HepG2 (cell line): ENCODE measurements around the gene RPL18. TPM values are rescaled to one million over a fixed set of nuclear protein-coding genes. Genes with fewer than 3 reads are reported as not detected.

Experiments used
- BCL6 ChIP-seq: IDR thresholded peaks from 2 replicates; pipeline ENCODE4 v1.6.1; 2016; ENCODE audit warnings: missing genetic modification reagents, missing compliant biosample characterization
- EP300 ChIP-seq, 3 experiments: sonication (generic) in 1 of 3; formaldehyde crosslinking in 1 of 3; IDR thresholded peaks; 2 replicates each; pipeline versions ENCODE4 v1.5.1 to v1.6.1; 2011 to 2020; ENCODE audit warnings: low read depth in 2 of 3, low read length in 2 of 3, borderline replicate concordance in 1 of 3, improper control_type of control experiment in 1 of 3, mild to moderate bottlenecking in 1 of 3, missing genetic modification reagents in 1 of 3, moderate library complexity in 1 of 3
- FIP1L1 ChIP-seq: fragments of 200-400 bp; formaldehyde crosslinking; IDR thresholded peaks from 2 replicates; pipeline ENCODE4 v1.6.1; 2018; ENCODE audit warnings: low read depth, mild to moderate bottlenecking, low read length, moderate library complexity, borderline replicate concordance; ENCODE audit not compliant: insufficient read depth
- IRF2 ChIP-seq: IDR thresholded peaks from 2 replicates; pipeline ENCODE4 v1.6.1; 2018; ENCODE audit warnings: missing genetic modification reagents, missing compliant biosample characterization
- MAFK ChIP-seq, 2 experiments: IDR thresholded peaks in 1 of 2; conservative IDR thresholded peaks in 1 of 2; 2 replicates each; pipeline ENCODE4 v1.6.1; 2011; ENCODE audit warnings: improper control_type of control experiment in 2 of 2, low read length in 2 of 2
- NRL ChIP-seq: sonication (generic); formaldehyde crosslinking; IDR thresholded peaks from 2 replicates; pipeline ENCODE4 v1.5.0; 2020; ENCODE audit warnings: missing genetic modification reagents, mild to moderate bottlenecking, moderate library complexity, borderline replicate concordance
- PLRG1 ChIP-seq: fragments of 450-650 bp; conservative IDR thresholded peaks from 2 replicates; pipeline ENCODE4 v1.6.1; 2016
- PRMT3 ChIP-seq: sonication (generic); formaldehyde crosslinking; IDR thresholded peaks from 2 replicates; pipeline ENCODE4 v1.8.1; 2022; ENCODE audit warnings: low read depth, mild to moderate bottlenecking, moderate library complexity, missing genetic modification reagents, borderline replicate concordance
- SRSF4 ChIP-seq: fragments of 200-400 bp; formaldehyde crosslinking; IDR thresholded peaks from one replicate; pipeline ENCODE4 v1.6.1; 2018; ENCODE audit warnings: mild to moderate bottlenecking, low read depth, low read length, moderate library complexity; ENCODE audit not compliant: poor library complexity, severe bottlenecking
- TRIM24 ChIP-seq: sonication (generic); formaldehyde crosslinking; IDR thresholded peaks from 2 replicates; pipeline ENCODE4 v1.8.0; 2022; ENCODE audit warnings: mild to moderate bottlenecking, missing genetic modification reagents
- WIZ ChIP-seq: sonication (generic); formaldehyde crosslinking; IDR thresholded peaks from 2 replicates; pipeline ENCODE4 v1.5.1; 2020; ENCODE audit warnings: mild to moderate bottlenecking, missing genetic modification reagents
- ZBTB21 ChIP-seq: sonication (generic); formaldehyde crosslinking; IDR thresholded peaks from 2 replicates; pipeline ENCODE4 v1.4.0; 2020; ENCODE audit warnings: missing genetic modification reagents
- ZKSCAN1 ChIP-seq: fragments of 150-350 bp; IDR thresholded peaks from 2 replicates; pipeline ENCODE4 v1.6.1; 2014; ENCODE audit warnings: low read length
- ZNF180 ChIP-seq: sonication (generic); formaldehyde crosslinking; IDR thresholded peaks from 2 replicates; pipeline ENCODE4 v1.4.0; 2020; ENCODE audit warnings: low read depth, missing genetic modification reagents, borderline replicate concordance
- ZNF33B ChIP-seq: sonication (generic); formaldehyde crosslinking; IDR thresholded peaks from 2 replicates; pipeline ENCODE4 v1.5.1; 2020; ENCODE audit warnings: mild to moderate bottlenecking, missing genetic modification reagents
- ZNF713 ChIP-seq: sonication (generic); formaldehyde crosslinking; IDR thresholded peaks from 2 replicates; pipeline ENCODE4 v1.4.0; 2020; ENCODE audit warnings: mild to moderate bottlenecking, missing genetic modification reagents
- polyA plus RNA-seq, 8 experiments: library from polyadenylated mRNA; depleted of rRNA in 3 of 8; stranded (reverse) in 7 of 8; unstranded in 1 of 8; fragments of >200 nt; fragmentation: Illumina TruSeq in 4 of 8; extraction: Trizol in 4 of 8; gene quantifications; 2 replicates each; pipeline versions ENCODE4 v1.2.1 to v1.2.3, GENCODE V29; 2011 to 2016; ENCODE audit warnings: low read depth in 4 of 8, missing spikeins in 1 of 8, mixed read lengths in 1 of 8; ENCODE audit not compliant: insufficient read depth in 1 of 8
- total RNA-seq, 5 experiments: library from RNA; depleted of rRNA; stranded (reverse); fragments of >200 nt; fragmentation: Illumina TruSeq; extraction: Trizol; gene quantifications; 2 replicates each; pipeline ENCODE4 v1.2.3, GENCODE V29; 2016; ENCODE audit warnings: low read depth in 1 of 5
- TF ChIP-seq, protein P1 (sequence below): sonication (generic); formaldehyde crosslinking; IDR thresholded peaks from 2 replicates; pipeline ENCODE4 v1.5.1; 2020; ENCODE audit warnings: missing genetic modification reagents, mild to moderate bottlenecking, borderline replicate concordance
- TF ChIP-seq, protein P2 (sequence below): sonication (generic); formaldehyde crosslinking; IDR thresholded peaks from 2 replicates; pipeline ENCODE4 v1.4.0; 2020; ENCODE audit warnings: missing genetic modification reagents
- TF ChIP-seq, protein P3 (sequence below): sonication (generic); formaldehyde crosslinking; IDR thresholded peaks from 2 replicates; pipeline ENCODE4 v1.4.0; 2020; ENCODE audit warnings: missing genetic modification reagents, borderline replicate concordance
- TF ChIP-seq, protein P4 (sequence below), 2 experiments: IDR thresholded peaks; 2 replicates each; pipeline ENCODE4 v1.6.1; 2011 to 2012; ENCODE audit warnings: low read length in 2 of 2, borderline replicate concordance in 1 of 2, low read depth in 1 of 2, mild to moderate bottlenecking in 1 of 2, moderate library complexity in 1 of 2

RPL18 gene
- total and polyA plus RNA-seq, 2 of the 13 experiments (the other 11 are each of a cell fraction or from before 2014, with no cell fraction given): 1,485 to 1,639 TPM

DNA sequence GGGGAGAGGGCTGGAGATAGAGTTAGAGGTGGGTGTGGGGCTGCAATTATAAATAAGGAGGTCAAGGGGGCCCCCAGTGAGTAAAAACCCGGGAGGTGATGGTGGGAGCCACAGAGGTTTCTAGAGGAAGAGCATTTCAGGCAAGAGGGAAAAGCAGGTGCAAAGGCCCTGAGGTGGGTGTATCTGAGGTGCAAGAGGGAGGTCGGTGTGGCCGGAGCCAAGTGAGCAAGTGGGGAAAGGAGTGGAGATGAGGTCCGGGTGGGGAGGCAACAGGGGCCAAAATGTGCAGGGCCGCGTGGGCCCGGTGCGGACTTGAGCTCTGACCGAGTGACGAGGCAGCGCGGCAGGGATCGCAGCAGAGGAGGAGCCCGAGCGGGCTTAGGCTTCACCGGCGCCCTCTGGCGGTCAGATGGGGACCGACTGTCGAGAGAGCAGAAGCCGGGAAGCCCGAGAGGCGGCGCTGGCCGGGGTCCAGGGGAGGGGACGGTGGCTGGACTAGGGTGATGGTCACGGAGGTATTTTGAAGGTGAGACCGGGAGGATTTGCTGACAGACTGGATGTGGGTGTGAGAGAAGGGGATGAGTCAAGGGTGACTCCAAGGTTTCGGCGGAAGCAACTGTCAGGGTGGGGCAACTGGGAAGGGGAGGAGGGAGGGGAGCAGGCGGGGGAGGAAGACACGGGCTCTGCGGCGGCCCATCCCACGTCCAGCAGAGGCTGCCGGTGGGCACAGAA, 30.1 kb downstream of the RPL18 start (continued):
- no peak for TF ChIP-seq FIP1L1
- no peak for TF ChIP-seq PRMT3 (CRISPR knock-in tag)
- TF ChIP-seq, protein P1, sequence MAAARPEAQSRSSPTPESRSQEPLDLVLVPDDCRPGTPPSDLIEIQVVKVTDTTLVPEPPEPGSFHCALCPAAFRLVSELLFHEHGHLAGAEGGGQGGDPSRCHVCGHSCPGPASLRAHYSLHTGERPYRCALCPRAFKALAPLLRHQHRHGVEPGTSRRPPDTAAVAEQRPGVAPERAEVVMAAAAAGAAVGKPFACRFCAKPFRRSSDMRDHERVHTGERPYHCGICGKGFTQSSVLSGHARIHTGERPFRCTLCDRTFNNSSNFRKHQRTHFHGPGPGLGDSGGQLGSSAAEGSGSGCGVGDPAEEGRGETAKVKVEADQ (CRISPR knock-in tag): no peak
- TF ChIP-seq, protein P2, sequence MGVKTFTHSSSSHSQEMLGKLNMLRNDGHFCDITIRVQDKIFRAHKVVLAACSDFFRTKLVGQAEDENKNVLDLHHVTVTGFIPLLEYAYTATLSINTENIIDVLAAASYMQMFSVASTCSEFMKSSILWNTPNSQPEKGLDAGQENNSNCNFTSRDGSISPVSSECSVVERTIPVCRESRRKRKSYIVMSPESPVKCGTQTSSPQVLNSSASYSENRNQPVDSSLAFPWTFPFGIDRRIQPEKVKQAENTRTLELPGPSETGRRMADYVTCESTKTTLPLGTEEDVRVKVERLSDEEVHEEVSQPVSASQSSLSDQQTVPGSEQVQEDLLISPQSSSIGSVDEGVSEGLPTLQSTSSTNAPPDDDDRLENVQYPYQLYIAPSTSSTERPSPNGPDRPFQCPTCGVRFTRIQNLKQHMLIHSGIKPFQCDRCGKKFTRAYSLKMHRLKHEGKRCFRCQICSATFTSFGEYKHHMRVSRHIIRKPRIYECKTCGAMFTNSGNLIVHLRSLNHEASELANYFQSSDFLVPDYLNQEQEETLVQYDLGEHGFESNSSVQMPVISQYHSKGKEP (CRISPR knock-in tag): no peak
- no peak for TF ChIP-seq ZKSCAN1
- no peak for TF ChIP-seq MAFK (conservative IDR thresholded peaks at IDR 0.05 in 1 of 2, IDR thresholded peaks at IDR 0.05 in 1 of 2; ENCODE audit: low read length in 2 of 2)
- no peak for TF ChIP-seq EP300 (IDR thresholded peaks at IDR 0.05; ENCODE audit: low read depth in 2 of 2, low read length in 2 of 2)
- TF ChIP-seq EP300 (CRISPR knock-in tag; IDR thresholded peaks at IDR 0.05; ENCODE audit: borderline replicate concordance): no peak
- TF ChIP-seq, protein P3, sequence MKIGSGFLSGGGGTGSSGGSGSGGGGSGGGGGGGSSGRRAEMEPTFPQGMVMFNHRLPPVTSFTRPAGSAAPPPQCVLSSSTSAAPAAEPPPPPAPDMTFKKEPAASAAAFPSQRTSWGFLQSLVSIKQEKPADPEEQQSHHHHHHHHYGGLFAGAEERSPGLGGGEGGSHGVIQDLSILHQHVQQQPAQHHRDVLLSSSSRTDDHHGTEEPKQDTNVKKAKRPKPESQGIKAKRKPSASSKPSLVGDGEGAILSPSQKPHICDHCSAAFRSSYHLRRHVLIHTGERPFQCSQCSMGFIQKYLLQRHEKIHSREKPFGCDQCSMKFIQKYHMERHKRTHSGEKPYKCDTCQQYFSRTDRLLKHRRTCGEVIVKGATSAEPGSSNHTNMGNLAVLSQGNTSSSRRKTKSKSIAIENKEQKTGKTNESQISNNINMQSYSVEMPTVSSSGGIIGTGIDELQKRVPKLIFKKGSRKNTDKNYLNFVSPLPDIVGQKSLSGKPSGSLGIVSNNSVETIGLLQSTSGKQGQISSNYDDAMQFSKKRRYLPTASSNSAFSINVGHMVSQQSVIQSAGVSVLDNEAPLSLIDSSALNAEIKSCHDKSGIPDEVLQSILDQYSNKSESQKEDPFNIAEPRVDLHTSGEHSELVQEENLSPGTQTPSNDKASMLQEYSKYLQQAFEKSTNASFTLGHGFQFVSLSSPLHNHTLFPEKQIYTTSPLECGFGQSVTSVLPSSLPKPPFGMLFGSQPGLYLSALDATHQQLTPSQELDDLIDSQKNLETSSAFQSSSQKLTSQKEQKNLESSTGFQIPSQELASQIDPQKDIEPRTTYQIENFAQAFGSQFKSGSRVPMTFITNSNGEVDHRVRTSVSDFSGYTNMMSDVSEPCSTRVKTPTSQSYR (CRISPR knock-in tag): no peak
- TF ChIP-seq IRF2 (CRISPR knock-in tag): peak; percentile 39; the same call in 1 of the 2 replicates
- TF ChIP-seq TRIM24 (CRISPR knock-in tag): no peak
- no peak for TF ChIP-seq SRSF4
- no peak for TF ChIP-seq WIZ (CRISPR knock-in tag)
- no peak for TF ChIP-seq PLRG1
- TF ChIP-seq, protein P4, sequence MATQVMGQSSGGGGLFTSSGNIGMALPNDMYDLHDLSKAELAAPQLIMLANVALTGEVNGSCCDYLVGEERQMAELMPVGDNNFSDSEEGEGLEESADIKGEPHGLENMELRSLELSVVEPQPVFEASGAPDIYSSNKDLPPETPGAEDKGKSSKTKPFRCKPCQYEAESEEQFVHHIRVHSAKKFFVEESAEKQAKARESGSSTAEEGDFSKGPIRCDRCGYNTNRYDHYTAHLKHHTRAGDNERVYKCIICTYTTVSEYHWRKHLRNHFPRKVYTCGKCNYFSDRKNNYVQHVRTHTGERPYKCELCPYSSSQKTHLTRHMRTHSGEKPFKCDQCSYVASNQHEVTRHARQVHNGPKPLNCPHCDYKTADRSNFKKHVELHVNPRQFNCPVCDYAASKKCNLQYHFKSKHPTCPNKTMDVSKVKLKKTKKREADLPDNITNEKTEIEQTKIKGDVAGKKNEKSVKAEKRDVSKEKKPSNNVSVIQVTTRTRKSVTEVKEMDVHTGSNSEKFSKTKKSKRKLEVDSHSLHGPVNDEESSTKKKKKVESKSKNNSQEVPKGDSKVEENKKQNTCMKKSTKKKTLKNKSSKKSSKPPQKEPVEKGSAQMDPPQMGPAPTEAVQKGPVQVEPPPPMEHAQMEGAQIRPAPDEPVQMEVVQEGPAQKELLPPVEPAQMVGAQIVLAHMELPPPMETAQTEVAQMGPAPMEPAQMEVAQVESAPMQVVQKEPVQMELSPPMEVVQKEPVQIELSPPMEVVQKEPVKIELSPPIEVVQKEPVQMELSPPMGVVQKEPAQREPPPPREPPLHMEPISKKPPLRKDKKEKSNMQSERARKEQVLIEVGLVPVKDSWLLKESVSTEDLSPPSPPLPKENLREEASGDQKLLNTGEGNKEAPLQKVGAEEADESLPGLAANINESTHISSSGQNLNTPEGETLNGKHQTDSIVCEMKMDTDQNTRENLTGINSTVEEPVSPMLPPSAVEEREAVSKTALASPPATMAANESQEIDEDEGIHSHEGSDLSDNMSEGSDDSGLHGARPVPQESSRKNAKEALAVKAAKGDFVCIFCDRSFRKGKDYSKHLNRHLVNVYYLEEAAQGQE (IDR thresholded peaks at IDR 0.05; ENCODE audit: borderline replicate concordance in 1 of 2, low read depth in 1 of 2, low read length in 2 of 2): no peak
- TF ChIP-seq ZBTB21 (CRISPR knock-in tag): no peak
- no peak for TF ChIP-seq BCL6 (CRISPR knock-in tag)
- TF ChIP-seq ZNF180 (CRISPR knock-in tag): no peak
- TF ChIP-seq ZNF33B: no peak
- TF ChIP-seq ZNF713 (CRISPR knock-in tag): no peak
- TF ChIP-seq NRL: peak; percentile 68
